HepG2 (cell line): ENCODE data around the gene ST7L. TPM values are rescaled to one million over a fixed set of nuclear protein-coding genes. Genes with fewer than 3 reads are reported as not detected.
A peak's percentile ranks its signal among the peaks of the same experiment; 100 is the strongest.

Experiments
- ATAC-seq: fragments of 200-7000 bp; cut with Tn5 transposase; 3 replicates; pipeline ENCODE4 v1.9.1; 2020; ENCODE audit warnings: mild to moderate bottlenecking, moderate library complexity
- BruUV-seq: library from RNA; stranded (reverse); fragments of 400-500 nt; replicated peaks from 2 replicates; lab custom pipeline; 2021; lab: Mats Ljungman, UMichigan
- CTCF ChIA-PET: fragments of 300-600 bp; formaldehyde crosslinking; extraction: SDS; loops from one replicate; lab custom pipeline; 2021; ENCODE audit warnings: low total read pairs, inconsistent platforms, low intra/inter-chr PET ratio; lab: Yijun Ruan, JAX
- POLR2A ChIA-PET: fragments of 350-600 bp; sonication (Branson Sonifier 250); formaldehyde crosslinking; loops from one replicate; lab custom pipeline; 2020; ENCODE audit warnings: antibody characterized with exemption, inconsistent platforms; lab: Yijun Ruan, JAX
- DNase-seq: peaks from one replicate; pipeline ENCODE4 v3.0.0-alpha.2; 2015; ENCODE audit warnings: low spot score
- FAIRE-seq: peaks from 3 replicates; lab custom pipeline; 2011; peaks lifted over from hg19 to GRCh38; lab: Jason Lieb, UNC
- H2AFZ ChIP-seq: one replicate; pipeline ENCODE4 v1.6.1; 2011; ENCODE audit warnings: low read length, inconsistent platforms
- H3K27ac ChIP-seq: fragments of 300-600 bp; 3 replicates; pipeline ENCODE4 v1.8.0; 2011; ENCODE audit warnings: mixed run types, mild to moderate bottlenecking, mixed read lengths, low read length, inconsistent platforms; ENCODE audit not compliant: insufficient read depth; ENCODE audit errors: extremely low read length
- H3K27me3 ChIP-seq, 2 experiments: fragments of 200-600 bp in 1 of 2; 2 replicates in 1 of 2; 3 replicates in 1 of 2; pipeline versions ENCODE4 v1.6.0 to v1.8.0; 2011; ENCODE audit warnings: low read length in 2 of 2, mild to moderate bottlenecking in 2 of 2, moderate library complexity in 2 of 2, inconsistent platforms in 1 of 2; ENCODE audit not compliant: insufficient read depth in 2 of 2, control insufficient read depth in 1 of 2
- H3K36me3 ChIP-seq, 2 experiments: fragments of 200-600 bp in 1 of 2; replicated peaks in 1 of 2; 2 replicates in 1 of 2; 3 replicates in 1 of 2; pipeline versions ENCODE4 v1.5.1 to v1.8.0; 2011; ENCODE audit warnings: low read length in 2 of 2, inconsistent platforms in 1 of 2; ENCODE audit not compliant: insufficient read depth in 2 of 2, control insufficient read depth in 1 of 2
- H3K4me1 ChIP-seq: 2 replicates; pipeline ENCODE4 v1.5.1; 2012; ENCODE audit warnings: low read length, inconsistent platforms; ENCODE audit not compliant: insufficient read depth
- H3K4me2 ChIP-seq: 2 replicates; pipeline ENCODE4 v1.6.0; 2011; ENCODE audit warnings: low read depth, low read length, inconsistent platforms
- H3K4me3 ChIP-seq, 3 experiments: fragments of 200-600 bp in 1 of 3; sonication (generic), shearing (Covaris generic) in 1 of 3; replicated peaks in 1 of 3; 2 replicates each; pipeline ENCODE4 v1.5.1; 2011 to 2016; ENCODE audit warnings: low read length in 3 of 3, inconsistent platforms in 2 of 3, low read depth in 2 of 3, mild to moderate bottlenecking in 2 of 3, control low read depth in 1 of 3, mixed read lengths in 1 of 3; ENCODE audit not compliant: insufficient read depth in 1 of 3
- H3K79me2 ChIP-seq: one replicate; pipeline ENCODE4 v1.6.1; 2011; ENCODE audit warnings: low read length, inconsistent platforms; ENCODE audit not compliant: insufficient read depth
- H3K9ac ChIP-seq: 2 replicates; pipeline ENCODE4 v1.6.0; 2011; ENCODE audit warnings: mild to moderate bottlenecking, low read depth, low read length, inconsistent platforms; ENCODE audit not compliant: insufficient read depth
- H3K9me3 ChIP-seq: 2 replicates; pipeline ENCODE4 v1.5.1; 2012; ENCODE audit warnings: mild to moderate bottlenecking, low read length
- H4K20me1 ChIP-seq: 2 replicates; pipeline ENCODE4 v1.6.0; 2011; ENCODE audit warnings: inconsistent platforms, mild to moderate bottlenecking, low read length, moderate library complexity; ENCODE audit not compliant: insufficient read depth
- DNMT3B ChIP-seq: conservative IDR thresholded peaks from 2 replicates; pipeline ENCODE4 v1.6.1; 2016; ENCODE audit warnings: missing biosample characterization, control low read depth
- FOSL2 ChIP-seq: sonication (generic); formaldehyde crosslinking; IDR thresholded peaks from 2 replicates; pipeline ENCODE4 v1.4.0; 2020; ENCODE audit warnings: missing genetic modification reagents
- HNRNPL ChIP-seq: fragments of 200-400 bp; formaldehyde crosslinking; IDR thresholded peaks from 2 replicates; pipeline ENCODE4 v1.6.1; 2017; ENCODE audit warnings: mild to moderate bottlenecking, low read depth, low read length
- NFIC ChIP-seq: IDR thresholded peaks from 2 replicates; pipeline ENCODE4 v1.6.1; 2012; ENCODE audit warnings: mild to moderate bottlenecking, low read length, inconsistent platforms
- PITX1 ChIP-seq: sonication (generic); formaldehyde crosslinking; IDR thresholded peaks from 2 replicates; pipeline ENCODE4 v1.5.1; 2020; ENCODE audit warnings: mild to moderate bottlenecking, missing genetic modification reagents
- RFX1 ChIP-seq: fragments of 450-650 bp; IDR thresholded peaks from 2 replicates; pipeline ENCODE4 v1.6.1; 2017
- RFX3 ChIP-seq: IDR thresholded peaks from 2 replicates; pipeline ENCODE4 v1.6.1; 2016; ENCODE audit warnings: missing biosample characterization, missing genetic modification reagents
- RXRB ChIP-seq: IDR thresholded peaks from 2 replicates; pipeline ENCODE4 v1.6.1; 2016; ENCODE audit warnings: borderline replicate concordance, missing genetic modification reagents, missing compliant biosample characterization
- SNAI1 ChIP-seq: sonication (generic); formaldehyde crosslinking; IDR thresholded peaks from 2 replicates; pipeline ENCODE4 v1.5.0; 2020; ENCODE audit warnings: mild to moderate bottlenecking, missing genetic modification reagents, borderline replicate concordance
- ZNF329 ChIP-seq: sonication (generic); formaldehyde crosslinking; IDR thresholded peaks from 2 replicates; pipeline ENCODE4 v1.9.0; 2021; ENCODE audit warnings: low read depth, mild to moderate bottlenecking, missing genetic modification reagents
- ZNF331 ChIP-seq: sonication (generic); formaldehyde crosslinking; IDR thresholded peaks from 2 replicates; pipeline ENCODE4 v1.4.0; 2020; ENCODE audit warnings: missing genetic modification reagents
- ZNF703 ChIP-seq: sonication (generic); formaldehyde crosslinking; IDR thresholded peaks from 2 replicates; pipeline ENCODE4 v1.5.1; 2020; ENCODE audit warnings: missing genetic modification reagents, mild to moderate bottlenecking, moderate library complexity, borderline replicate concordance
- WGBS: methylation state at CpG from one replicate; pipeline ENCODE4 v1.1.6; 2017; ENCODE audit warnings: low lambda C conversion rate; 5-methylcytosine and 5-hydroxymethylcytosine counted together
- in situ Hi-C: cut with HindIII; loops from 2 replicates; pipeline ENCODE4 v1.10.0; 2017; ENCODE audit warnings: low pct_unique_long_range_greater_than_20kb; ENCODE audit not compliant: extremely low pct_ligation_motif_present
- intact Hi-C: fragments of 100-400 bp; cut with micrococcal nuclease; formaldehyde crosslinking; loops from one replicate; pipeline ENCODE4 v1.10.0; 2022; ENCODE audit not compliant: unreplicated experiment
- polyA plus RNA-seq, 8 experiments: library from polyadenylated mRNA; depleted of rRNA in 3 of 8; stranded (reverse) in 7 of 8; unstranded in 1 of 8; fragments of >200 nt; fragmentation: Illumina TruSeq in 4 of 8; extraction: Trizol in 4 of 8; gene quantifications; 2 replicates each; pipeline versions ENCODE4 v1.2.1 to v1.2.3, GENCODE V29; 2011 to 2016; ENCODE audit warnings: low read depth in 4 of 8, missing spikeins in 1 of 8, mixed read lengths in 1 of 8; ENCODE audit not compliant: insufficient read depth in 1 of 8
- total RNA-seq, 5 experiments: library from RNA; depleted of rRNA; stranded (reverse); fragments of >200 nt; fragmentation: Illumina TruSeq; extraction: Trizol; gene quantifications; 2 replicates each; pipeline ENCODE4 v1.2.3, GENCODE V29; 2016; ENCODE audit warnings: low read depth in 1 of 5
- TF ChIP-seq, protein P1 (sequence below): sonication (generic); formaldehyde crosslinking; IDR thresholded peaks from 2 replicates; pipeline ENCODE4 v1.4.0; 2020; ENCODE audit warnings: missing genetic modification reagents

The ST7L gene
- total and polyA plus RNA-seq, 2 of the 13 experiments (the other 11 are each of a cell fraction or from before 2014, with no cell fraction given): 8.6 to 19.9 TPM

- TF ChIP-seq ZNF329 (CRISPR knock-in tag) (no peak), PITX1 (no peak), ZNF703 (CRISPR knock-in tag) (no peak), RFX3 (CRISPR knock-in tag) (no peak), HNRNPL (no peak), DNMT3B (CRISPR knock-in tag) (no peak), FOSL2 (CRISPR knock-in tag) (peak; percentile 69)
Measured at GRCh38 chr1:112544011-112544688, 74.8 kb downstream of the ST7L start (continued).

GRCh38 chr1:112542206-112542973 lies 76.6 kb downstream of the ST7L start:
- no peak overlapping the region for H3K27ac ChIP-seq
- CTCF ChIA-PET: no interaction called here
- intact Hi-C loops: no loop called here

More at GRCh38 chr1:112542206-112542973, 76.6 kb downstream of the ST7L start:
- POLR2A ChIA-PET: no interaction called here
- in situ Hi-C loops: no loop called here
- FAIRE-seq (no peak), ATAC-seq (no peak)
- H4K20me1 ChIP-seq: no peaks in the 10 kb centered on the region
- no peaks in the 10 kb centered on the region for H3K4me1 ChIP-seq
- no peak overlapping the region for H2AFZ ChIP-seq
- H3K9me3 ChIP-seq: no peaks in the 10 kb centered on the region
- H3K79me2 ChIP-seq: no peaks in the 10 kb centered on the region
- H3K4me2 ChIP-seq: no peak overlapping the region
- H3K36me3 ChIP-seq: peaks cover 0 to 10% of the 10 kb centered on the region in 2 experiments; a peak in 2 of 5 replicates
- H3K27me3 ChIP-seq: no peaks in the 10 kb centered on the region
- no TSS peak for BruUV-seq
- TF ChIP-seq ZNF331 (no peak), RXRB (CRISPR knock-in tag) (no peak), RFX1 (no peak), SNAI1 (CRISPR knock-in tag) (no peak), NFIC (no peak)
- TF ChIP-seq, protein P1, sequence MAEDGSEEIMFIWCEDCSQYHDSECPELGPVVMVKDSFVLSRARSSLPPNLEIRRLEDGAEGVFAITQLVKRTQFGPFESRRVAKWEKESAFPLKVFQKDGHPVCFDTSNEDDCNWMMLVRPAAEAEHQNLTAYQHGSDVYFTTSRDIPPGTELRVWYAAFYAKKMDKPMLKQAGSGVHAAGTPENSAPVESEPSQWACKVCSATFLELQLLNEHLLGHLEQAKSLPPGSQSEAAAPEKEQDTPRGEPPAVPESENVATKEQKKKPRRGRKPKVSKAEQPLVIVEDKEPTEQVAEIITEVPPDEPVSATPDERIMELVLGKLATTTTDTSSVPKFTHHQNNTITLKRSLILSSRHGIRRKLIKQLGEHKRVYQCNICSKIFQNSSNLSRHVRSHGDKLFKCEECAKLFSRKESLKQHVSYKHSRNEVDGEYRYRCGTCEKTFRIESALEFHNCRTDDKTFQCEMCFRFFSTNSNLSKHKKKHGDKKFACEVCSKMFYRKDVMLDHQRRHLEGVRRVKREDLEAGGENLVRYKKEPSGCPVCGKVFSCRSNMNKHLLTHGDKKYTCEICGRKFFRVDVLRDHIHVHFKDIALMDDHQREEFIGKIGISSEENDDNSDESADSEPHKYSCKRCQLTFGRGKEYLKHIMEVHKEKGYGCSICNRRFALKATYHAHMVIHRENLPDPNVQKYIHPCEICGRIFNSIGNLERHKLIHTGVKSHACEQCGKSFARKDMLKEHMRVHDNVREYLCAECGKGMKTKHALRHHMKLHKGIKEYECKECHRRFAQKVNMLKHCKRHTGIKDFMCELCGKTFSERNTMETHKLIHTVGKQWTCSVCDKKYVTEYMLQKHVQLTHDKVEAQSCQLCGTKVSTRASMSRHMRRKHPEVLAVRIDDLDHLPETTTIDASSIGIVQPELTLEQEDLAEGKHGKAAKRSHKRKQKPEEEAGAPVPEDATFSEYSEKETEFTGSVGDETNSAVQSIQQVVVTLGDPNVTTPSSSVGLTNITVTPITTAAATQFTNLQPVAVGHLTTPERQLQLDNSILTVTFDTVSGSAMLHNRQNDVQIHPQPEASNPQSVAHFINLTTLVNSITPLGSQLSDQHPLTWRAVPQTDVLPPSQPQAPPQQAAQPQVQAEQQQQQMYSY: no peak
- TF ChIP-seq, all 625 proteins: peak for 0
- 95% methylated on average over 9 of the region's 9 CpGs for WGBS
- H3K9ac ChIP-seq: no peak overlapping the region
- no peak for DNase-seq
- no peak overlapping the region for H3K4me3 ChIP-seq
